Prostate gland (tissue), 2 donors: ENCODE data around the gene DNAH10. TPM values are rescaled to one million over a fixed set of nuclear protein-coding genes. Genes with fewer than 3 reads are reported as not detected.

ENCODE experiments used
- small RNA-seq, 2 donors: library from RNA; depleted of rRNA; stranded (forward); fragments of <200 nt; gene quantifications; one replicate each; pipeline ENCODE3, GENCODE V24; 2016
- total RNA-seq, 2 donors: library from RNA; depleted of rRNA; stranded (reverse); fragments of >200 nt; gene quantifications; one replicate each; pipeline ENCODE4 v1.1.0, GENCODE V29; 2016

Gene DNAH10
- total RNA-seq, 2 donors from 2014 or later, result 0.68 to 7.9 TPM

Small RNA genes lying within 50 kb of the gene (small RNA-seq; reads per million reads assigned to genes)
- gene AC068790.4 (0 reads per million in 2 donors), gene AC068790.6 (0 reads per million in 2 donors)

Other genes with a start within 250 kb of the DNAH10 start
- 10 to 100 TPM in 1 of 2 donors, 1 to 10 TPM in 1; 8.6 to 25.7 TPM for gene RILPL1, start 228.6 kb upstream of the DNAH10 start, total RNA-seq
- 100 to 1,000 TPM; 114 to 188 TPM for gene TMED2, start 177.7 kb upstream of the DNAH10 start, total RNA-seq
- gene DDX55, start 160.2 kb upstream of the DNAH10 start, total RNA-seq, result 10 to 100 TPM; 13.7 to 24.4 TPM
- gene EIF2B1, start 128.6 kb upstream of the DNAH10 start, total RNA-seq, result 100 to 1,000 TPM in 1 of 2 donors, 10 to 100 TPM in 1; 98.7 to 122 TPM
- 10 to 100 TPM; 28.0 to 50.1 TPM for gene GTF2H3, start 128.5 kb upstream of the DNAH10 start, total RNA-seq
- 10 to 100 TPM; 15.2 to 20.7 TPM for gene TCTN2, start 91.2 kb upstream of the DNAH10 start, total RNA-seq
- 10 to 100 TPM; 23.7 to 24.5 TPM for gene ATP6V0A2, start 49.9 kb upstream of the DNAH10 start, total RNA-seq
- 10 to 100 TPM; 22.4 to 42.9 TPM for gene CCDC92, start 210.5 kb downstream of the DNAH10 start, total RNA-seq
- 10 to 100 TPM; 59.4 to 70.5 TPM for gene ZNF664, start 210.9 kb downstream of the DNAH10 start, total RNA-seq